ENCODE results near the gene SCARF1.

SCARF1 gene

GRCh38 chr17:1648173-1648962, 2.8 kb upstream of the SCARF1 start:
- no peak for DNase-seq

GRCh38 chr17:1647802-1648171, 2.3 kb upstream of the SCARF1 start:
- DNase-seq, result no peak

GRCh38 chr17:1646199-1646875, 805 bp upstream of the SCARF1 start:
- DNase-seq, result no peak

GRCh38 chr17:1644493-1645206, 882 bp downstream of the SCARF1 start:
- DNase-seq, result peak; percentile 32 to 57

- DNase-seq, result no peak
Measured at GRCh38 chr17:1643999-1644492, 1.5 kb downstream of the SCARF1 start.

DNA sequence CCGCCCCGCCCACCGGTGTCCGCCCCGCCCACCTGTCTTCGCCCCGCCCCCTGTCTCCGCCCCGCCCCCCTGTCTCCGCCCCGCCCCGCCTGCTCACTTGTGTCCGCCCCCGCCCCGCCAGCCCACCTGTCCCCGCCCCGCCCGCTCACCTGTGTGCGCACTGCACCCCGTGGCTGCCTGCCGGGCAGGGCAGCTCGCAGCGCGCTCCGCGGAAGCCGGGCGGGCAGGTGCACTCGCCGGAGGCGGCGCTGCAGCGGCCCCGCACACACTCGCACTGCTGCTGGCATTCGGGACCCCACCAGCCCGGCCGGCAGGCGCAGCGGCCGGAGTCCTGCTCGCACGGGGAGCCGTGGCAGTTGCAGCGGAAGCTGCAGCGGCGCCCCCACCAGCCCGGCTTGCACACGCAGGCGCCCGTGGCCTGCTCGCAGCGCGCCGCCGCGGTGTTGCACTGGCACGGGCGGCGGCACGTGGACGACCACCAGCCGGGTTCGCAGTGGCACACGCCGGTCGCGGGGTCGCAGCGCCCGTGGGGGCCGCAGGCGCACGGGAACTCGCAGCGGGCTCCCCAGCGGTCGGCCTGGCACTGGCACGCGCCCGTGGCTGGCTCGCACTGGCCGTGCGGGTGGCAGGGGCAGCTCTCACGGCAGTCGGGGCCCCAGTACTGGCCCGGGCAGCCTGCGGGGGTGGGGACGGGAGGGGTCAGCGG, 2.1 kb downstream of the SCARF1 start:
- DNase-seq, result no peak

GRCh38 chr17:1641065-1641403, 4.5 kb downstream of the SCARF1 start:
- no peak for DNase-seq

DNA sequence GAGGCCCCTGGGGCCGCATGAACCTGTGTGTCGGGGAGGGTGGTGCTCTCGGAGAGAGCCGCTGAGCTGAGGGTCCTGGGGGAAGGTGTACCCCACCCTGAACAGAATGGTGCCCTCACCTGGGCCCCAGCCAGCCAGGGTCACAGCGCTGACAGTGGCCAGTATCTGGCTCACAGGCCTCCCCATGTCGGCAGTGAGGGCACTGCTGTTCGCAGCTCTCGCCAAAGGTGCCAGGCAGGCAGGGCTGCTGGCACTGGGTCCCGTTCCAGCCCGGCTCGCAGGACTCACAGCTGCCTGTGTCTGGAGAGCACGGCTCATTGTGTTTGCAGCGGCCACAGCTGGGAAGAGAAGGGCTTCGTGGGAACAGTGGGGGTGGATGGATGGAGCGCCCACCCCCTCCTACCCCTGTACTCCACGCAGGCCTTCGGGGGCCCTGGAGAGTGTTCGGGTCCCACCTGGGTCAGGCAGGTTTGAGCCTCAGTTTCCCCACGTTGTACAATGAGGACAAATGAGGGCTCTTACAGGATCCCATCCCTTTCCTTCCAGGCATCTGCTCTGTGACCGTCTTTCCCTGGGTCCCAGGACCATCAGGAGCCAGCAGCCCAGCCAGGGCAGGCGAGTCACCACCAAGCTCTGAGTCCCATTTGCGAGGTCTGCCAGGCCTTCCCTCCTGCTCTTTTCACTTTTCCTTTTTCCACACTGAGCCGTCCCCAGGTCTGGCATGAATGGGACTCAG, 5.0 kb downstream of the SCARF1 start:
- no peak for DNase-seq

DNA sequence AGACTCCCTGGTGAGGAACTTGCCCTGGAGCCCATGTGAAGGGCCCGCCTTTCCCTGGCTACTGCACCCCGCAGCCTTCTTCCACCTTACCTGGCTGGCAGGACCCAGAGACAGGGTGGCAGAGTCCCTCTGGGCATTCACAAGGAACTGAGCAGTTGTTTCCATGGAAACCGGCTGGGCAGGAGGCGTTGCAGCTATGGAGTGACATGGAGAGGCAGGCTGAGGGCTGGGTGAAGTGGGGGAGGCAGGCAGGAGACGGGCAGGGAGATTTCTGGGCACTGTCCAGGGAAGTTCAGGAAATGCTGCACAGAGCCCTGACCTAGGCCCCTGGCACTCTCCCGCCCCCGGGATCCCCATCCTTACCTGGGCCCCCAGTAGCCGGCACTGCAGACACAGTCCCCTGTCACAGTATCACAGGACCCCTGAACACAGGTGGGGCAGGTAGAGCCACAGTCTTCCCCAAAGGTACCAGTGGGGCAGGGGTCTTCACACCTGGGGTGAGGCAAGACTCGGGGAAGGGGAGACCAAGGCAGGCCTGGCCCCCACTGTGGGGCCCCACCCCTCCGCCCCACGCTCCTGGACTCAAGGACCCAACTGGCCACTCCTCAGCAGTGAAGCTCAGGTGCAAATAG, 5.9 kb downstream of the SCARF1 start:
- DNase-seq, result no peak

- DNase-seq, result no peak
Measured at GRCh38 chr17:1638624-1639300, 6.8 kb downstream of the SCARF1 start.

DNA sequence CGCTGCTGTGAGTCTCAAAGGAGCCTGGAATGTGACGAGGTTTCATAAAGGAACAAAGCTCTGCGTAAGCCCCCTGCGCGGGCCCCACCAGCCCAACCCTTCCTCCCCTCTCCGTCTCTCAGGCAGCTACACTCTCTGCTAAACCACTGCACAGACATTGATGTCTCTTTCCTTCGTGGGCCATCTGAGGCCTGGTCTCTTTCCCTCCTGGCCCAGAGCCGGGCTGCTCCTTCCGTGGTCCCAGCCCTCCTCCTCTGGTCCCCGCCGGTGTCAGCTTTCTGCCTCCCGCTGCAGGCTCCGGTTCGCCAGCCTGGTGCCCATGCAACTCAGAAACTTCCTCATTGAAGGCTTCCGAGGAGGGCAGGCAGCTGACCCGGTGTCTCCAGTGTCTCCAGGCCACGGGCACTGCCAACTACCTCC, 7.4 kb downstream of the SCARF1 start:
- no peak for DNase-seq

DNA sequence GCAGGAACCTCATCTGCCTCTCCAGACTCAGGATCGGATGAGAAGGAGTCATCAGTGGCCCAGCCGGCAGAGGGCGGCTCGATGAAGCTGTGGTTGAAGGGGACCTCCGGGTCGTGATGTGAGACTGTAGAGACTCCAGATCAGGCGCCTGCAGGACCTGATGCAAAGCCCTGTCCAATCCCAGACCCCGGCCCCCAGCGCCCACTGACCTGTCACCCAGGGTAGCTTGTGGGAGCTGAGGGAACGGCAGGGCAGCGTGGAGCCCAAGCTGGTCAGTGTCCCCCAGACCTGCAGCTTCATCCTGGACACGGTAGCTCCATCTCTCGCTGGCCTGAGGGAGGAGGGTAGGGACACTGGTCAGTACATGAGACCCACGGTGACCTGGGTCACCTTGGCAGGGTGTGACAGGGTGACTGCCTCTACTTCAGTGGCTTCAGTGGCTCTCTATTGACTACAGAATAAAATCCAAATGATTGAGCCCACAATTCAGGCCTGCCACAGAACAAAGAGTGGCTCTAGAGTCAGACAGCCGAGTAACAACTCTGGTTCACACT, 8.7 kb downstream of the SCARF1 start:
- no peak for DNase-seq

GRCh38 chr17:1635675-1636465, 9.7 kb downstream of the SCARF1 start:
- no peak for DNase-seq

DNA sequence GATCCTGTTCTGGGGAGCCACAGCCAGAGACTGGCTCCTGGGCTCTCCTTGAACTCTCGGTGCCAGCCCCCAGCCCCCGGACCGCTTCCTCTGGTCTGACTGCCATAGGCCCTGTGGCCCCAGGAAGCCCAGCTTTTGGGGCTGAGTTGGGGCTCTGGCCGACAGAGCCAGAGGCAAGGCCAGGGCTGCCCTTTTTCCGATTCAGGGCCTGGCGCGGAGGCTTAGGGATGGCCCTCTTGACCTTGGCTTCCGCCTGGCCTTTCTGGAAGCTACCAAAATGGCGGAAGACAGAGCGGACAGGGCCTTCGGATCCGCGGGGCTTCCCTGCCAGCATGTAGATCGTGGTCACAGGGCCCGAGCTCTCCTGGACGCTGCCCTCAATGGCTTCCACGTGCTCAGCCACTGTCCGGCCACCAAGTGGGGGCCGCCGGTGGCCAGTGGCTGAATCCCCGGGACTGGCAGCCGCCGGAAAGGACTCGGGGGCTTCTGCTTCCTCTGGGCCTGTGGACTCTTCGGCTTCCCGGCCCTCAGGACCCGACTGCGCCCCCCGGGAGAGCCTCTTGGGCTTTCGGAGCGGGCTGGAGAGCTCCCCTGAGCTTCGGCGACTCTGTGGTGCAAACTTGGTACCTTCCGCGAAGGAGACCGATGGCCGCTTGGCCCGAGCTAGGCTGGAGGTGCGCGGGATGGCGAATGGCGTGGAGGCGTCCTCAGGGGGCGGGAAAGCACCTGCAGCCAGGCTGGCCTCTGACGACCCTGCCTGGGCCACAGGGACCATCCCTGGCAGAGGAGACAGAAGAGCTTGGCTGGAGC, 10.5 kb downstream of the SCARF1 start:
- no peak for DNase-seq

GRCh38 chr17:1630662-1631061, 14.9 kb downstream of the SCARF1 start:
- DNase-seq, result no peak

- DNase-seq, result peak in 1 of 2 experiments; percentile 18
Measured at GRCh38 chr17:1629504-1630310, 15.8 kb downstream of the SCARF1 start.

DNA sequence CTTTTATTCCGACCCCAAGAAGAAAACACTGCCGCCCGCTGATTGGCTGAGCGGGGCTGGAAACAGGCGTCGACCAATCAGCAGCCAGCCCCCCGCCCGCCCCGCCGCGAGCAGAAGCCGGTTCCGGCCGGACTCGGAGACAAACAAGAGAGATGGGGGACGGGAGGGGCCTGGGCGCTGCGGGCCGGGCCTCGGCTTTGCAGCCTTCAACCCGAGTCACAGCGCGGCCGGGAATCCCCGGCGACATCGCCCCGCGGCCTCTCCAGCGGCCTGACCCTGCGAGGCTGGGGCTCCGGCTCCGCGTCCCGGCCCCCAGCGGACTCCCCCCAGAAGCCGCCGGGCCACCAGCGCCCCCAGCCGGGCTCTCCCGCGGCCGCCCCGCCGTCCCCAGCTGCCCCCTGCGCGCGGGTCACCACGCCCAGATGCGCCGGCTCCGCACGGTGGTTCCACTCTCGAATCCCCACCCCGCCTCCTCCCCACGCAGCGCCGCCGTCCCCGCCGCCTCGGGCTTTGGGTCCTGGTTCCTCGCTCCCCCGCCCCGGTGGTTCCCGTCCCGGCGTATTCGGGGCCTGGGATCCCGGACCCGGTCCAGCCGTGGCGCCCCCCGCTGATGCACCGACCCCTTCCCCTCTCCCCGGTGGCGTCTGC, 16.6 kb downstream of the SCARF1 start:
- peak; percentile 80 to 89 for DNase-seq

Measured in SW 1271 (cell line).